Body of pancreas (tissue), 4 donors: Measurements from ENCODE around the gene ARHGAP27.

Experiments used
- CTCF ChIP-seq, 7 experiments: fragments of 450-650 bp in 4 of 7; fragments of 200-600 bp in 3 of 7; sonication (generic) in 3 of 7; IDR thresholded peaks; one replicate each; pipeline ENCODE4 v1.5.1; 2016 to 2019; ENCODE audit warnings: antibody characterized with exemption in 7 of 7
- POLR2A ChIP-seq, 3 donors: fragments of 450-650 bp; IDR thresholded peaks; one replicate each; pipeline ENCODE4 v1.6.1; 2016; ENCODE audit warnings: antibody characterized with exemption in 3 of 3, mild to moderate bottlenecking in 2 of 3

GRCh38 chr17:45433159-45433535 is 477 bp upstream of the ARHGAP27 start:
- TF ChIP-seq POLR2A (IDR thresholded peaks at IDR 0.05) (no peak), CTCF (IDR thresholded peaks at IDR 0.05) (no peak)
